GM12874 (cell line): ENCODE results near the gene CLDN20.

ENCODE experiments used
- TF ChIP-seq, protein P1 (sequence below): IDR thresholded peaks from 2 replicates; pipeline ENCODE4 v1.5.1; 2011; ENCODE audit warnings: low read depth, mild to moderate bottlenecking, control low read depth, low read length, moderate library complexity; ENCODE audit not compliant: insufficient read depth

The CLDN20 gene

DNA sequence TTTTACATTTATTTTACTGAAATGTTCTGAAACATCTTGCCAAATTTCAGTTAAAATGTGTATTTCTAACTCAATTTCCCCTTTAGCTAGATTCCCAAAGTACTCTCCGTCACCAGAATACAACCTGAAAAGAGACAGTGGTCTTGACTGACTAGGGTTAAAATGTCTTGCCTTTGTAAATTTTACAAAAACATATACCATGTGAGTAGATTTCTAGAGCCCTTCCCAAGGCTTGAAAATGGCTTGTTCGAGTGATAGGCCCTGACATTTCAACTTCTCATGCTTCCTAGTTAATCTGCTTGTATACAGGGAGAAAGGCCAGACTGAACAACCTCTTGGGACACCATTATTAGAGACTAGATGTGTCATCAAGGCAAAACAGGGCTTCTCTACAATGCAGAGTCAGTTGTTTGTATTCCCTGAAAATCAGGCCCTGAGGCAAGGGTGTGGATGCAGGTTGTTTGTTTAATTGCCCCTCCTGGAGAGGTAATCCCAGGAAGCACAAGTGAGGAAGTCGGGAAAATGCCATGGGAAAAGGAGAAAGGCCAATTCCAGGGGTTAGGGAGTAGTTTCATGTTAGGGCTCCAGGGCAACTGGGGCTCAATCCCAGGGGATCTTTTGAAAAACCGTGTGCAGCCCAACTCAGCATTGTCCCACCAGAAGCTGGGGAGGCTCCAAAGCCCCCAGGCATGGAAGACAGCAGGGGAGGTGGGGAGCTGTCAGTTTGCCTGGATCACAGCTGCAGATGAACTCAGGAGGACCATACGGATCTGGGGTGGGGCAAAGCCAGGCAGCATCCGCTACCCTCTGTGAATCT lies 62.1 kb downstream of the CLDN20 start:
- TF ChIP-seq, protein P1, sequence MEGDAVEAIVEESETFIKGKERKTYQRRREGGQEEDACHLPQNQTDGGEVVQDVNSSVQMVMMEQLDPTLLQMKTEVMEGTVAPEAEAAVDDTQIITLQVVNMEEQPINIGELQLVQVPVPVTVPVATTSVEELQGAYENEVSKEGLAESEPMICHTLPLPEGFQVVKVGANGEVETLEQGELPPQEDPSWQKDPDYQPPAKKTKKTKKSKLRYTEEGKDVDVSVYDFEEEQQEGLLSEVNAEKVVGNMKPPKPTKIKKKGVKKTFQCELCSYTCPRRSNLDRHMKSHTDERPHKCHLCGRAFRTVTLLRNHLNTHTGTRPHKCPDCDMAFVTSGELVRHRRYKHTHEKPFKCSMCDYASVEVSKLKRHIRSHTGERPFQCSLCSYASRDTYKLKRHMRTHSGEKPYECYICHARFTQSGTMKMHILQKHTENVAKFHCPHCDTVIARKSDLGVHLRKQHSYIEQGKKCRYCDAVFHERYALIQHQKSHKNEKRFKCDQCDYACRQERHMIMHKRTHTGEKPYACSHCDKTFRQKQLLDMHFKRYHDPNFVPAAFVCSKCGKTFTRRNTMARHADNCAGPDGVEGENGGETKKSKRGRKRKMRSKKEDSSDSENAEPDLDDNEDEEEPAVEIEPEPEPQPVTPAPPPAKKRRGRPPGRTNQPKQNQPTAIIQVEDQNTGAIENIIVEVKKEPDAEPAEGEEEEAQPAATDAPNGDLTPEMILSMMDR: no peak
